Tibial nerve (tissue), 4 donors: Measurements from ENCODE around the gene MTURN.

Experiments
- EP300 ChIP-seq, 2 donors: sonication (generic); formaldehyde crosslinking; IDR thresholded peaks; one replicate each; pipeline ENCODE4 v1.6.1; 2017; ENCODE audit warnings: antibody characterized with exemption in 2 of 2, mild to moderate bottlenecking in 1 of 2
- POLR2A ChIP-seq, 2 donors: fragments of 450-650 bp; IDR thresholded peaks; one replicate each; pipeline ENCODE4 v1.6.1; 2017; ENCODE audit warnings: antibody characterized with exemption in 2 of 2, mild to moderate bottlenecking in 2 of 2, moderate library complexity in 2 of 2
- TF ChIP-seq, protein P1 (sequence below), 5 experiments: fragments of 200-600 bp in 3 of 5; fragments of 450-650 bp in 2 of 5; sonication (generic) in 3 of 5; IDR thresholded peaks; one replicate each; pipeline ENCODE4 v1.5.1; 2016 to 2019; ENCODE audit warnings: antibody characterized with exemption in 5 of 5, mild to moderate bottlenecking in 3 of 5, moderate library complexity in 2 of 5

DNA sequence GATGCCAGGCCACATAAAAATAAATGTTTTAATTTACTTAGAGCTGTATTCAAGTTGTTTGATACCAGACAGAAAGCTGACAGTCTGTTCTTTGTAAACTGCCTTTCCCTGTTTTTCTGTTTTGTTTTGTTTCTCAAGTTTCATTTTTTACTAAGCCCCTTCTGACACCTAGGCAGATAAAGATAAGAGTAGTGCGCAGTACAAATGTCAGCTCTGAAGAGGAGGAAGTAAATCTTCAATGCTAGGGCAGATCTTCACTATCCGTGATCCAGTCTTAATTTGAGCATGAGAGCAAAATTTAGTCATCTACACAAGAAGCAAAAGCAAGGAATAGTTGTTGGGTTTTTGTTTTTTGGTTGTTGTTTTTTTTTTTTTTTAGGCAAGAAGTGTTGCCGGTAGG, 27.3 kb downstream of the MTURN start:
- TF ChIP-seq, protein P1, sequence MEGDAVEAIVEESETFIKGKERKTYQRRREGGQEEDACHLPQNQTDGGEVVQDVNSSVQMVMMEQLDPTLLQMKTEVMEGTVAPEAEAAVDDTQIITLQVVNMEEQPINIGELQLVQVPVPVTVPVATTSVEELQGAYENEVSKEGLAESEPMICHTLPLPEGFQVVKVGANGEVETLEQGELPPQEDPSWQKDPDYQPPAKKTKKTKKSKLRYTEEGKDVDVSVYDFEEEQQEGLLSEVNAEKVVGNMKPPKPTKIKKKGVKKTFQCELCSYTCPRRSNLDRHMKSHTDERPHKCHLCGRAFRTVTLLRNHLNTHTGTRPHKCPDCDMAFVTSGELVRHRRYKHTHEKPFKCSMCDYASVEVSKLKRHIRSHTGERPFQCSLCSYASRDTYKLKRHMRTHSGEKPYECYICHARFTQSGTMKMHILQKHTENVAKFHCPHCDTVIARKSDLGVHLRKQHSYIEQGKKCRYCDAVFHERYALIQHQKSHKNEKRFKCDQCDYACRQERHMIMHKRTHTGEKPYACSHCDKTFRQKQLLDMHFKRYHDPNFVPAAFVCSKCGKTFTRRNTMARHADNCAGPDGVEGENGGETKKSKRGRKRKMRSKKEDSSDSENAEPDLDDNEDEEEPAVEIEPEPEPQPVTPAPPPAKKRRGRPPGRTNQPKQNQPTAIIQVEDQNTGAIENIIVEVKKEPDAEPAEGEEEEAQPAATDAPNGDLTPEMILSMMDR (IDR thresholded peaks at IDR 0.05) = no peak
- TF ChIP-seq POLR2A (IDR thresholded peaks at IDR 0.05) (no peak), EP300 (IDR thresholded peaks at IDR 0.05) (no peak)
